HG03469 (cell line): Measurements from ENCODE around the gene EXOC3.

Experiments used
- ATAC-seq: cut with Tn5 transposase; IDR thresholded peaks from one replicate; pipeline ENCODE4 v1.9.1; 2021; ENCODE audit warnings: mild to moderate bottlenecking, moderate library complexity, moderate number of reproducible peaks; ENCODE audit not compliant: unreplicated experiment

Gene EXOC3

GRCh38 chr5:424301-425110, 18.5 kb upstream of the EXOC3 start:
- ATAC-seq, result peak; percentile 57

GRCh38 chr5:425714-426113, 17.3 kb upstream of the EXOC3 start:
- no peak for ATAC-seq

DNA sequence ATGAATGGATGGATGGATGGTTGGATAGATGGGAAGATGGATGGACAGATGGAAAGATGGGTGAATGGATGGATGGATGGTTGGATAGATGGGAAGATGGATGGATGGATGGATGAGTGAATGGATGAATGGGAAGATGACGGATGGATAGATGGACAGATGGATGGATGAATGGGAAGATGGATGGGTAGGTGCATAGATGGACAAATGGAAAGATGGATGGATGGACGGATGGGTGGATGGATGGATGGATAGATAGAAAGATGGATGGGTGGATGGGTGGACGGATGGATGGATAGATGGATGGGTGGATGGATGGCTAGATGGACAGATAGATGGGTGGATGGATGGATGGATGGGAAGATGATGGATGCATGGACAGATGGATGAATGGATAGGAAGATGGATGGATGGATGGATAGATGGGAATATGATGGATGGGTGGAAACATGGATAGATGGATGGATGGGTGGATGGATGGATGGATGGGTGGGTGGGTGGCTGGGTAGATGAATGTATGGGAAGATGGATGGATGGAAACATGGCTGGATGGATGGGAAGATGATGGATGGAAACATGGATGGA, 16.5 kb upstream of the EXOC3 start:
- no peak for ATAC-seq

- no peak for ATAC-seq
Measured at GRCh38 chr5:427415-428087, 15.4 kb upstream of the EXOC3 start.

DNA sequence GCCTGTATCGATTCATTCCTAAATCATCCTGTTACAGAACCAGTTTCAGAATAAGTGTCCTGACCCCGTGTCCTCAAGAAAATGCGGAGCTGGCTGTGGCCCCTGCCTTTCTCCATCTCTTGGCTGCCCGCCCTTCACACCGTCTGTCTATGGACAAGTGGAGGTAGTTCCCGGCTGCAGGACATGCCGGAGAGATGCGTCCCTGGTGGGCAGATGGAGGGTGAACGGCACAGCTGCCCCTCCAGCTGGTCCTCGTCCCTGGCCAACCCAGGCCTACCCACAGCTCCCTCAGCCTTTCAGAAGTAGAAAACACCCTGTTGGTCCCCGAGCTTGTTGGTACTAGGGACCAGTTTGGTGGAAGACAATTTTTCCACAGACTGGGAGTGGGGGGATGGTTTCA, 14.8 kb upstream of the EXOC3 start:
- ATAC-seq, result no peak

DNA sequence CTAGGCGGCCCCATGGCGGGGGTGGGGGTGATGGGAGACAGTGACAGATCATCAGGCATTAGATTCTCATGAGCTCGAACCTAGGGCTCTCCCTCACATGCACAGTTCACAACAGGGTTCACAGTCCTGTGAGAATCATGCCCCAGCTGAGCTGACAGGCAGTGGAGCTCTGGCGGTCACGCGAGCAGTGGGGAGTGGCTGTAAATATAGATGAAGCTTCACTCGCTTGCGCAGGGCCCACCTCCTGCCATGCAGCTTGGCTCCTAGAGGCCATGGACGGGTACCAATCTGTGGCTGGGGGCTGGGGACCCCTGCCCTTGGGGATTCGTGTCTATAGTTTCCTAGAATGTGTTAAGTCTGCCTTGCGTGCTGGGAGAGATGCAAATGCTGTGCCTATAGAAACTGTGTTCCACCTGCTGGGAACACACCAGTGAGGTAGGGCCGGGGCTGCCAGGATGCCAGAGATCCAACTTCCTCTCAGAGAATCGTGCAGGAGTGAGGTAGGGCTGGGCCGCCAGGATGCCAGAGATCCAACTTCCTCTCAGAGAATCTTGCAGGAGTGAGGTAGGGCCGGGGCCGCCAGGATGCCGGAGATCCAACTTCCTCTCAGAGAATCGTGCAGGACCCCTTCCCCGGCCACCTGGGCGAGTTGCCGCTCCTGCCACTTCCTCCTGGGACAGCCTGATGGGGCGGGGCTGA, 14.1 kb upstream of the EXOC3 start:
- ATAC-seq, result no peak

GRCh38 chr5:429453-430188, 13.4 kb upstream of the EXOC3 start:
- ATAC-seq, result no peak

- no peak for ATAC-seq
Measured at GRCh38 chr5:430214-430925, 12.6 kb upstream of the EXOC3 start.

- ATAC-seq, result no peak
Measured at GRCh38 chr5:431001-431710, 11.8 kb upstream of the EXOC3 start.

DNA sequence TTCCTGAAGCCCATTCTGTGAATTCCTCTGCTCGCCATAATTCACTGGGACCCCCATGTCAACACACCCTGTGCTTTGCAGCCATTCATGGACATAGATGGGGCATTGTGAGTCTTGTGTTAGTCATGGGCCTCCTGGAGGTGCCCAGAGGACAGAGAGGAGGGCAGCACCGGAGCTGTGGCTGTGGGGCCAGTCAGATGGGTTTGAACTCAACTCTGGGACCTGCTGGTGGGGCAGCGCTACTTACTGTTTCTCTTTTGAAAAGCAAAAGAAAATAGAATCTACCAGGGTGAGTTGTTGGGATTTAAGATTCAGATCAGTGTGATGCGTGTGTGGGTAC, 11.3 kb upstream of the EXOC3 start:
- no peak for ATAC-seq

DNA sequence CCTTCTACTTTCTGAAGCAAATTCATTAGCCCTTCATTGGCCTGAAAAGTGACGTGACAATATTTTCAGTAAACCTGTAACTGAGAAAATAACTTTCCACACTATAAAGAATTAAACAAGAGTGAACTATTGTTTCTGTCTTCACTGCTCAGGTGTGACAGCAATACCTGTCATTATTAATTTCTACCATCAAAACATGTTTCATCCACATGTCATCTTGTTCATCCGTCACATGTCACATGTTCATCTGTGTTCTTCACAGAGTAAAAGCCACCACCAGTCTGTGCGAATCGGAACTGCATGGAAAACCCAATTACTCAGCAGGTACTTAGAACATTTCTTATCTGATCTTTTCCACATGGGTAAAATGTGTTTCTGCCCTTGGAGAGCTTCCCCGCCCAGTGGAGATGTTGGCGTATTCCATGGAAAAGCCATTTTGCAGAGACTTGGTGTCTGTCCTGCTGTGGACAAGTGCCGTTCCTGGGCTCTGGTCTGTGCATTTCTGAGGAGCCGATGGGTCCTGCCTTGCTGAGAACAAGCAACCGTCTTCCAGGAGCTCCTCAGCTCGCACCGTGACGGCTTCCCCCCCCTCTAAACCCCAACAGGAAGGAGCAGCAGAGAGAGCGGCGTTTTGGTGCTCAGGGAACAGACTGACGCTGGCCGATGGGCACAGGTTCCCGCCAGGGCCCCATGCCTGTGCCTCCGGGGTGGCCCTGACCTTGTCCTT, 10.6 kb upstream of the EXOC3 start:
- no peak for ATAC-seq

- ATAC-seq, result no peak
Measured at GRCh38 chr5:432928-433791, 9.8 kb upstream of the EXOC3 start.

GRCh38 chr5:433836-434235, 9.1 kb upstream of the EXOC3 start:
- ATAC-seq, result no peak

DNA sequence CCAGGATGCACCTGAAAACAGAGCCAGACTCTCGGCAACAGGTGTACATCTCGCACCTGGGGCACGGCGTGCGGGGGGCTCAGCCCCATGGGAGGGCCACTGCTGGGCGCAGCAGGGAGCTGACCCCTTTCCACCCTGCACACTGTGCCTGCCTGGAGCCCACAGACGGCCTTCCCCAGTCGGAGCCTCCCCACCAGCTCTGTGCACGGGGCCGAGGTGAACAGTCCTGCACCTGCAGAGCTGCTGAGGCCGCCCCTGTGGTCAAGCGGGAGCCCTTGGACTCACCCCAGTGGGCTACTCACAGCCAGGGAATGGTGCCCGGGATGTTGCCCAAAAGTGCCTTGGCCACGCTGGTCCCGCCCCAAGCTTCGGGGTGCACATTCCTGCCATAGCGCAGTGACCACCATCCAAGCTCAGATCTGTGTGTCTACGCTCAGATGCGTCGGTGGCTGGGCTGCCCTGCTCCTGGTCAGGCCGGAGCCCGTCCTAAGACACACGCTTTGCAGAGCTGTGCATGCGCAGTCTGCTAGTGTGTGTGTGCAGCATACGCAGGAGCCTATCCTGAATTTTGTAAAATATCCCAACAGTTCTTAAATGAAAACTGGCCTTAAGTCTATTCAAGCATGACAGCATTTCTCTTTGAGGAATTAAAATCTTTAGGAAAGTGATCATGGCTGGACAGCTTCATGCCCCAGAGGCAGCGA, 8.4 kb upstream of the EXOC3 start:
- no peak for ATAC-seq

DNA sequence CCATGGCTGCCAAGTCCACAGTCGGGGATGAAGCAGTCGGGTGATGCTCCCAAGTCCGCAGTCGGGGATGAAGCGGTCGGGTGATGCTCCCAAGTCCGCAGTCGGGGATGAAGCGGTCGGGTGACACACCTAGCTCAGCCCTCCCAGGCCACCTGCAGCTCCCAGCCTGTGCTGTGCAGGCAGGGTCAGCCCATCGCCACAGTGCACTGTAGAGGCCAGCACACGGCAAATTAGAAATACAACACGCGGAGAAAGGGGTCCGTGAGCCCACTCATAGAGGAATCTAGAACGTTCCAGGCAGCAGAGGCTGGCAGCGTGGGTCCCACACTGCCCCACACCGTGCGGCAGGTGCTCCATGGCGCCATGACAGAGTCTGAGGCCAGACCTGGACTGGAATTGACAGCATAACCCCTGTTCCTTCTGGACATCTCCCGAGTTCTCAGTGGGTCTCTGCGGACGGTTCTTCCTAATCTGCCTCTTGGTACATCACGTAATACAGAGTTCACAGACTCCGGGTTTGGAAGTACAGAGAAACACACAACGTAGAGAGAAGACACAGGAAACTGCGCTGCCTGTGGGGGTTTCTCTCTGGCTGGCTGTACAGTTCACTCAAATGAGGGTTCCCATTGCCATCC, 7.7 kb upstream of the EXOC3 start:
- ATAC-seq, result no peak

DNA sequence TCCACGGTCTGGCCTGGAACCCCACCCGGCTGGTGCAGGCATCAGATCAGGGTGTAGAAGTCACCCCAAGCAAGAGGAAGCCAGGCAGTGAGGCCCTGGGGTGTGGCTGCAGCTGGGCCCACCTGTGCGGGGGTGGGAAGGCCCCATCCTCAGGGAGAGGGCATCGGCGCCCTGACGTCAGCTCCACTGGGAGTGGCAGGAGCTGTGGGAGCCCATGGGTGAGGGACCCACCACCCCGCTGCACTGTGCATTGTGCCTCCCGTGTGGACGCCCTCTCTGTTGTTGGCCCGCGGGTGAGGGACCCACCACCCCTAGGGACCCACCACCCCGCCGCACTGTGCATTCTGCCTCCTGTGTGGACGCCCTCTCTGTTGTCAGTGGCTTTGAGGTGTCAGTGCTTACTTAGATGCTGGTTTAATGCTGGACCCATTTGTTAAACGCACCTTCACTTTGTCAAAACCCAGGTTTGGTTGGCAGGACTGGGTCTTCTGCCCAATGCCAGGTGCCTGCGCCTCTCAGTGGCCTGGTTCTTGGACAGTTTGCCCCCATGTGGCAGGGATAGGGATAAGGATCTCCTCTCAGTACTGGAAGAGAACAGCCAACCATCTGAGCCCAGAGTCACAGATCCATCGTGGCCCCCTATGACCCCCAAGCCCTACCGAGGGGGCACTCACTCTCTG, 6.9 kb upstream of the EXOC3 start:
- no peak for ATAC-seq

DNA sequence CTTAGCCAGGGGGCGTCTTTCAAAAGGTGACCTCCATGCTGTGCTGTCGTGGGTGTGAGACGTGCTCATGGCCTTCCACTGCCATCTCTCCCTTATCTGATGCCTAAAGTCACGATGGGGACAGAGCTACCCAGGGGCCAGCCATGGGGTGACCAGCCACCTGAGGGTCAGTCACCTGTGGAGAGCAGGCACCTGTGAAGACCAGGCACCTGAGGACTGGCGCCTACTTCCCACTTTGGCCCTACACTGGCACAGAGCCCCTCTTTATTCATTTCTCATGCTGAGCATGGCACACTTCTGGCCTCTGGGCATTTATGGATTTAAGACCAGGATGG, 6.4 kb upstream of the EXOC3 start:
- no peak for ATAC-seq
